H9 (cell line): Measurements from ENCODE around the gene PTPRS. TPM values are rescaled to one million over a fixed set of nuclear protein-coding genes. Genes with fewer than 3 reads are reported as not detected.

Experiments used
- DNase-seq: peaks from one replicate; pipeline ENCODE4 v3.0.0-alpha.2; 2017
- H2AFZ ChIP-seq: one replicate; pipeline ENCODE4 v1.6.1; 2013; ENCODE audit warnings: mild to moderate bottlenecking, low read length, control low read depth, moderate library complexity
- H2AK5ac ChIP-seq: 2 replicates; pipeline ENCODE4 v1.6.1; 2013; ENCODE audit warnings: low read length, control low read depth, mixed read lengths; ENCODE audit not compliant: insufficient read length
- H2BK120ac ChIP-seq: one replicate; pipeline ENCODE4 v1.6.1; 2013; ENCODE audit warnings: low read depth, mild to moderate bottlenecking, low read length, control low read depth, inconsistent platforms; ENCODE audit not compliant: poor library complexity, severe bottlenecking
- H2BK12ac ChIP-seq: 2 replicates; pipeline ENCODE4 v1.6.1; 2013; ENCODE audit warnings: low read length, control low read depth, mixed read lengths, low read depth; ENCODE audit not compliant: insufficient read length
- H2BK15ac ChIP-seq: 2 replicates; pipeline ENCODE4 v1.6.1; 2013; ENCODE audit warnings: low read depth, low read length, control low read depth
- H2BK20ac ChIP-seq: one replicate; pipeline ENCODE4 v1.6.1; 2013; ENCODE audit warnings: low read depth, mild to moderate bottlenecking, low read length, control low read depth, inconsistent platforms; ENCODE audit not compliant: poor library complexity, severe bottlenecking
- H2BK5ac ChIP-seq: 2 replicates; pipeline ENCODE4 v1.6.1; 2013; ENCODE audit warnings: low read length, control low read depth, mixed read lengths; ENCODE audit not compliant: insufficient read length
- H3K14ac ChIP-seq: 2 replicates; pipeline ENCODE4 v1.6.1; 2013; ENCODE audit warnings: low read length, control low read depth; ENCODE audit not compliant: insufficient read depth
- H3K18ac ChIP-seq: 2 replicates; pipeline ENCODE4 v1.6.1; 2013; ENCODE audit warnings: low read depth, mild to moderate bottlenecking, mixed read lengths, low read length, control low read depth; ENCODE audit not compliant: insufficient read length
- H3K23ac ChIP-seq: 2 replicates; pipeline ENCODE4 v1.6.1; 2013; ENCODE audit warnings: low read length, control low read depth, mixed read lengths, low read depth; ENCODE audit not compliant: insufficient read length
- H3K23me2 ChIP-seq: 2 replicates; pipeline ENCODE4 v1.6.1; 2013; ENCODE audit warnings: low read depth, mild to moderate bottlenecking, mixed read lengths, low read length, control low read depth; ENCODE audit not compliant: insufficient read length, poor library complexity, severe bottlenecking
- H3K27ac ChIP-seq: 2 replicates; pipeline ENCODE4 v1.5.1; 2013; ENCODE audit warnings: low read length, control low read depth, mixed read lengths, low read depth; ENCODE audit not compliant: insufficient read length
- H3K27me3 ChIP-seq: 2 replicates; pipeline ENCODE4 v1.6.1; 2013; ENCODE audit warnings: low read length, control low read depth, inconsistent platforms; ENCODE audit not compliant: insufficient read depth
- H3K4ac ChIP-seq: 2 replicates; pipeline ENCODE4 v1.6.1; 2013; ENCODE audit warnings: low read depth, mild to moderate bottlenecking, control low read depth, inconsistent platforms, low read length, moderate library complexity
- H3K4me1 ChIP-seq: 2 replicates; pipeline ENCODE4 v1.6.1; 2013; ENCODE audit warnings: low read length, control low read depth, inconsistent platforms; ENCODE audit not compliant: insufficient read depth
- H3K4me2 ChIP-seq: 2 replicates; pipeline ENCODE4 v1.6.1; 2013; ENCODE audit warnings: low read length, control low read depth, mixed read lengths; ENCODE audit not compliant: insufficient read length, insufficient read depth
- H3K56ac ChIP-seq: 2 replicates; pipeline ENCODE4 v1.6.1; 2013; ENCODE audit warnings: low read depth, mild to moderate bottlenecking, mixed read lengths, low read length, control low read depth; ENCODE audit not compliant: insufficient read length
- H3K79me1 ChIP-seq: 2 replicates; pipeline ENCODE4 v1.6.1; 2013; ENCODE audit warnings: low read depth, mild to moderate bottlenecking, moderate library complexity, low read length, control low read depth, inconsistent platforms; ENCODE audit not compliant: insufficient read depth, poor library complexity, severe bottlenecking
- H3K79me2 ChIP-seq: 2 replicates; pipeline ENCODE4 v1.6.1; 2013; ENCODE audit warnings: low read length, control low read depth, inconsistent platforms; ENCODE audit not compliant: insufficient read depth
- H3K9ac ChIP-seq: 2 replicates; pipeline ENCODE4 v1.6.1; 2013; ENCODE audit warnings: low read length, control low read depth, mixed read lengths; ENCODE audit not compliant: insufficient read length; ENCODE audit errors: extremely low read depth
- H3K9me3 ChIP-seq: one replicate; pipeline ENCODE4 v1.6.1; 2013; ENCODE audit warnings: low read depth, low read length, inconsistent platforms; ENCODE audit not compliant: control insufficient read depth
- H3T11ph ChIP-seq: one replicate; pipeline ENCODE4 v1.6.1; 2013; ENCODE audit warnings: mild to moderate bottlenecking, low read length, control low read depth, inconsistent platforms
- H4K20me1 ChIP-seq: one replicate; pipeline ENCODE4 v1.6.1; 2013; ENCODE audit not compliant: control insufficient read depth, insufficient read length, insufficient read depth
- H4K5ac ChIP-seq: 2 replicates; pipeline ENCODE4 v1.6.1; 2013; ENCODE audit warnings: low read depth, mild to moderate bottlenecking, mixed read lengths, low read length, control low read depth; ENCODE audit not compliant: insufficient read length
- H4K8ac ChIP-seq: replicated peaks from 2 replicates; pipeline ENCODE4 v1.6.1; 2013; ENCODE audit warnings: low read length, control low read depth, mixed read lengths, low read depth; ENCODE audit not compliant: insufficient read length
- H4K91ac ChIP-seq: 2 replicates; pipeline ENCODE4 v1.6.1; 2013; ENCODE audit warnings: low read depth, mild to moderate bottlenecking, moderate library complexity, mixed read lengths, low read length, control low read depth; ENCODE audit not compliant: insufficient read length
- H3K27ac Mint-ChIP-seq, 3 experiments: 2 replicates in 2 of 3; 3 replicates in 1 of 3; pipeline ENCODE4 v1.8.0; 2020 to 2021; ENCODE audit warnings: mixed read lengths in 3 of 3, mild to moderate bottlenecking in 1 of 3, moderate library complexity in 1 of 3
- H3K27me3 Mint-ChIP-seq: 2 replicates; pipeline ENCODE4 v1.8.0; 2021; ENCODE audit warnings: low read depth, mild to moderate bottlenecking, moderate library complexity, mixed read lengths
- H3K36me3 Mint-ChIP-seq, 3 experiments: 2 replicates in 2 of 3; 3 replicates in 1 of 3; pipeline ENCODE4 v1.8.0; 2020 to 2021; ENCODE audit warnings: low read depth in 3 of 3, mixed read lengths in 3 of 3; ENCODE audit not compliant: insufficient read depth in 1 of 3
- H3K4me1 Mint-ChIP-seq, 2 experiments: 2 replicates each; pipeline ENCODE4 v1.8.0; 2020; ENCODE audit warnings: mixed read lengths in 2 of 2
- H3K4me3 Mint-ChIP-seq, 2 experiments: 2 replicates in 1 of 2; 3 replicates in 1 of 2; pipeline ENCODE4 v1.8.0; 2020 to 2021; ENCODE audit warnings: mild to moderate bottlenecking in 2 of 2, mixed read lengths in 2 of 2, moderate library complexity in 1 of 2
- H3K9me3 Mint-ChIP-seq, 2 experiments: 2 replicates in 1 of 2; 3 replicates in 1 of 2; pipeline ENCODE4 v1.8.0; 2020; ENCODE audit warnings: mild to moderate bottlenecking in 2 of 2, mixed read lengths in 2 of 2, moderate library complexity in 1 of 2
- WGBS: extraction: QIAGEN DNeasy Blood & Tissue Kit; methylation state at CpG from one replicate; pipeline ENCODE4 v1.1.7; 2013; ENCODE audit warnings: missing lambda C conversion rate, low lambda C conversion rate, mixed read lengths; ENCODE audit not compliant: insufficient read length; ENCODE audit errors: extremely low coverage; 5-methylcytosine and 5-hydroxymethylcytosine counted together
- total RNA-seq: library from RNA; stranded (reverse); gene quantifications from 2 replicates; pipeline ENCODE4 v1.2.1, GENCODE V29; 2021
- TF ChIP-seq, protein P1 (sequence below): fragments of 200-600 bp; sonication (generic); conservative IDR thresholded peaks from 3 replicates; pipeline ENCODE4 v1.8.0; 2021; ENCODE audit warnings: antibody characterized with exemption, mild to moderate bottlenecking

The PTPRS gene
- total RNA-seq, 1 experiment from 2014 or later: 186 TPM

- no peak overlapping the region for H2BK5ac ChIP-seq
- H3K36me3 Mint-ChIP-seq: peaks cover 4 to 5% (median 4%) of the 10 kb centered on the region in 3 experiments; a peak in 6 of 7 replicates
- H3K9ac ChIP-seq: no peak overlapping the region
- no peak overlapping the region for H3K23ac ChIP-seq
- H3K27ac Mint-ChIP-seq: no peak overlapping the region
- 0 out of 4 replicates have a peak, but pooled peaks cover 0 to 3% of the 10 kb centered on the region in 2 experiments for H3K4me1 Mint-ChIP-seq
- no peaks in the 10 kb centered on the region for H3K9me3 ChIP-seq
- H3K27ac ChIP-seq: no peak overlapping the region
- H3K14ac ChIP-seq: no peak overlapping the region
- peaks cover 5 to 10% of the 10 kb centered on the region in 2 experiments for H3K9me3 Mint-ChIP-seq
- H3K4me2 ChIP-seq: no peak overlapping the region
- H2BK20ac ChIP-seq: no peak overlapping the region
- H3K79me2 ChIP-seq: no peaks in the 10 kb centered on the region
- H4K5ac ChIP-seq: no peak overlapping the region
- H3K79me1 ChIP-seq: no peaks in the 10 kb centered on the region
- no peak overlapping the region for H3K18ac ChIP-seq
- no peak overlapping the region for H4K91ac ChIP-seq
- H3K4me3 Mint-ChIP-seq: peak overlapping the region in 1 of 2 experiments; percentile 63; a peak in 3 of 5 replicates
- no peak overlapping the region for H2BK15ac ChIP-seq
- H2AFZ ChIP-seq: no peak overlapping the region
- no peak overlapping the region for H3K56ac ChIP-seq
- no peak overlapping the region for H2BK12ac ChIP-seq
- no peaks in the 10 kb centered on the region for H4K20me1 ChIP-seq
- H3K27me3 Mint-ChIP-seq: peaks cover 50% of the 10 kb centered on the region
- no CpG with 5 or more reads among the region's 4 CpGs for WGBS
- H2AK5ac ChIP-seq: no peak overlapping the region
- no peak overlapping the region for H4K8ac ChIP-seq
- no peak for DNase-seq
- no peak overlapping the region for H2BK120ac ChIP-seq
- no peak overlapping the region for H3T11ph ChIP-seq
- TF ChIP-seq, protein P1, sequence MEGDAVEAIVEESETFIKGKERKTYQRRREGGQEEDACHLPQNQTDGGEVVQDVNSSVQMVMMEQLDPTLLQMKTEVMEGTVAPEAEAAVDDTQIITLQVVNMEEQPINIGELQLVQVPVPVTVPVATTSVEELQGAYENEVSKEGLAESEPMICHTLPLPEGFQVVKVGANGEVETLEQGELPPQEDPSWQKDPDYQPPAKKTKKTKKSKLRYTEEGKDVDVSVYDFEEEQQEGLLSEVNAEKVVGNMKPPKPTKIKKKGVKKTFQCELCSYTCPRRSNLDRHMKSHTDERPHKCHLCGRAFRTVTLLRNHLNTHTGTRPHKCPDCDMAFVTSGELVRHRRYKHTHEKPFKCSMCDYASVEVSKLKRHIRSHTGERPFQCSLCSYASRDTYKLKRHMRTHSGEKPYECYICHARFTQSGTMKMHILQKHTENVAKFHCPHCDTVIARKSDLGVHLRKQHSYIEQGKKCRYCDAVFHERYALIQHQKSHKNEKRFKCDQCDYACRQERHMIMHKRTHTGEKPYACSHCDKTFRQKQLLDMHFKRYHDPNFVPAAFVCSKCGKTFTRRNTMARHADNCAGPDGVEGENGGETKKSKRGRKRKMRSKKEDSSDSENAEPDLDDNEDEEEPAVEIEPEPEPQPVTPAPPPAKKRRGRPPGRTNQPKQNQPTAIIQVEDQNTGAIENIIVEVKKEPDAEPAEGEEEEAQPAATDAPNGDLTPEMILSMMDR: no peak
- H3K4ac ChIP-seq: no peak overlapping the region
- H3K27me3 ChIP-seq: no peaks in the 10 kb centered on the region
- no peaks in the 10 kb centered on the region for H3K23me2 ChIP-seq
- no peaks in the 10 kb centered on the region for H3K4me1 ChIP-seq
Measured at GRCh38 chr19:5376928-5377327, 36.3 kb upstream of the PTPRS start.
